Fibroblast of skin of abdomen (primary cell): ENCODE results near the gene TAF6. TPM values are rescaled to one million over a fixed set of nuclear protein-coding genes. Genes with fewer than 3 reads are reported as not detected.

Source experiments
- DNase-seq: peaks from one replicate; pipeline ENCODE4 v3.0.0-alpha.2; 2013
- polyA plus RNA-seq, 2 experiments: library from polyadenylated mRNA; unstranded; fragments of 120-200 nt; gene quantifications; one replicate each; pipeline ENCODE4 v1.2.1, GENCODE V29; 2013; ENCODE audit not compliant: insufficient read length in 2 of 2

Gene TAF6
- polyA plus RNA-seq (2013, experiment 1 of 2; ENCODE audit: insufficient read length), result 77.9 TPM
- 85.7 TPM for polyA plus RNA-seq (2013, experiment 2 of 2; ENCODE audit: insufficient read length)

DNA sequence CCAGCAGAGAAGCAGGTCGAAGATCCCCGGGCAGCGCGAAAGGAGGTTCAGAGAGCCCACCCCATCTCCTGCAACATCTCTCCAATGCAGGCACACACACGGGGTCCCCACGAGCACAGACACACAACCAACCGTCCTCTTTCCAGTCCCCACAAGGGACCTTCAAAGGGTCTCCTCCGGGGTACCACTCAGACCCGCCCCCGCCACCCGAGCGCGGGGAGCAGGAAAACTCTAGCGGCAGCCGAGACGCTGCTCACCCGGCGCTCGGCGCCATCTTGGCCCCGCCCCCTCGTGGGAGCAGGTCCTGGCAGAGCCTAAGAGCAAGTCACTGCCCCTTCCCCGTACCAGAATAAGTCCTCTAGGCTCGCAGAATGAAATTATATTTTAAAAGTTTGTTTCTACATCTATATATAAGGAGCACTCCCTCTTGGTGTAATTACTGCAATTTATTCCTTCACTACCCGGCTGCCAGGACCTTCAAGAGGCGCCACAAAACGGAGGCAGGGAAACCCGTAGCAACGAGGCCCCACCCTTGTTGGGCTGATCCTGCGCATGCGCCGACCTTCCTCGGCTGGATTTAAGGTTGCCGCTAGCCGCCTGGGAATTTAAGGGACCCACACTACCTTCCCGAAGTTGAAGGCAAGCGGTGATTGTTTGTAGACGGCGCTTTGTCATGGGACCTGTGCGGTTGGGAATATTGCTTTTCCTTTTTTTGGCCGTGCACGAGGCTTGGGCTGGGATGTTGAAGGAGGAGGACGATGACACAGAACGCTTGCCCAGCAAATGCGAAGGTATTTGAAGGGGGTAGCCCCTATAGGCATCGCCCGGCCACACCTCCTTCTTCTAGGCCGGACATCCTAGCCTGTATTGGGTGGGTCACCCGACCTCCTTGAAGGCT lies at the start of gene TAF6, which contains the start of gene CNPY4:
Gene TAF6 (minus strand): TSS at position 287 of the 898 bp plus-strand sequence. CDS start 5,149 bp downstream, outside the sequence.
Gene CNPY4 (plus strand): TSS at position 563 of the 898 bp plus-strand sequence. CDS start 111 bp downstream, at position 674.
- peak; percentile 94 for DNase-seq

DNA sequence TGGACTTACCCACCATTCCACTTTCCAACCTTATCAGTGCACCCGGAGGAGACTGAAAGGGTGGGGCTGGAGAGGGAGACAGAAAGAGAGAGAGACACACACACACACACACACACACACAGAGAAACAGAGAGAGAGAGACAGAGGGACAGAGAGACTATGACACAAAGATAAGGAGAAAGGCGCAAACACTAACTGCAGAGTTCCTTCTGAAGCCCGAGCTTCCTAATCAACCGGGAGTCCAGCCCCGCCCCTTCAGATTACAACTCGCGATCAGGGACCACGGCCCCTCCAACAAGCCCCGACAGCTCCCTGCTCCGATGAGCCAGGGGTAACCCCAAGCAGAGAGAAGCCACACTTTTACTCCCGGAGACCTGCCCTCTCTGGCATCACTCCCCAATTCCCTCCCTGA lies 48.8 kb upstream of the TAF6 start:
- peak; percentile 10 for DNase-seq

- no peak for DNase-seq
Observed at GRCh38 chr7:100166970-100167911, 48.1 kb upstream of the TAF6 start.

GRCh38 chr7:100166317-100166940 lies 47.3 kb upstream of the TAF6 start:
- no peak for DNase-seq

- DNase-seq, result no peak
Observed at GRCh38 chr7:100163871-100164270, 44.7 kb upstream of the TAF6 start.

GRCh38 chr7:100163006-100163531 lies 43.9 kb upstream of the TAF6 start:
- no peak for DNase-seq

GRCh38 chr7:100160067-100160466 lies 40.9 kb upstream of the TAF6 start:
- no peak for DNase-seq

GRCh38 chr7:100159099-100159623 lies 40.0 kb upstream of the TAF6 start:
- no peak for DNase-seq

DNA sequence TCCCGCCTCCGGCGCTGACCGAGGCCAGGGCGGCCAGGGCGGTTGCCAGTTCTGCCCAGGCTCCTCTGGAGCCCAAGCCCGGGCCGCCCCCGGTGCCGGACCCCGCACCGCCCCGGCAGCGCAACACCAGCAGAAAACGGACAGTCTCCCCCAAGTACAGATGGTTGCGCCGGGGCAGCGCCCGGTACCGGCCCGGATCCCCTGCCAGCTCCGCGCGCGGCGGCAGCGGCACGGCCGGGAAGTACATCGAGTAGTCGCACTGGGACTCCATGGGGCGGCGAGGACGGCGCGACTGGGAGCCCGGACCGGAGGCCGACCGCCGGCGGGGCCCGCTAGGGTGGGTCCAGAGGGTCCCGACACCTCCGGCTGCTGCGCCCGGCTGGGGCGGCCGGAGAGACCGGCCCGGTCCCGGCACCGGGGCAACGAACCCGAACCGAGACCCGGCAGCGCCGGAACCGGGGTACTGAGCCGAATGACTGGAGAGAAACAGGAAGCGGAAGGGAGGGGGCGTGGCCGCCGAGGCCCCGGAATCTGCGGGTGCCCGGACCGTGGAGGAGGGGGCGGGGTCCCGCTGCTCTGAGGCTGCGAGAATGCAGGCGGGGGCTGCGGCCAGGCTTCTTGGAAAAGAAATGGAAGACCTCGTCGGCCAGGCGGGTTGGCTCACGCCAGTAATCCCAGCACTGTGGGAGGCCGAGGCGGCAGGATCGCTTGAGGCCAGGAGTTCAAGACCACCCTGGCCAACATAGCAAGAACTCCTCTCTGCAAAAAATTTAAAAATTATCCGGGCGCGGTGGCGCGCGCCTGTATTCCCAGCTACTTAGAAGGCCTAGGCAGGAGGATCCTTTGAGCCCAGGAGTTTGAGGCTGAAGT lies 39.3 kb upstream of the TAF6 start, which contains the start of gene TRAPPC14:
Gene TRAPPC14 (minus strand): TSS at position 495 of the 870 bp plus-strand sequence. CDS start 224 bp downstream, at position 271.
- DNase-seq, result peak; percentile 82

DNA sequence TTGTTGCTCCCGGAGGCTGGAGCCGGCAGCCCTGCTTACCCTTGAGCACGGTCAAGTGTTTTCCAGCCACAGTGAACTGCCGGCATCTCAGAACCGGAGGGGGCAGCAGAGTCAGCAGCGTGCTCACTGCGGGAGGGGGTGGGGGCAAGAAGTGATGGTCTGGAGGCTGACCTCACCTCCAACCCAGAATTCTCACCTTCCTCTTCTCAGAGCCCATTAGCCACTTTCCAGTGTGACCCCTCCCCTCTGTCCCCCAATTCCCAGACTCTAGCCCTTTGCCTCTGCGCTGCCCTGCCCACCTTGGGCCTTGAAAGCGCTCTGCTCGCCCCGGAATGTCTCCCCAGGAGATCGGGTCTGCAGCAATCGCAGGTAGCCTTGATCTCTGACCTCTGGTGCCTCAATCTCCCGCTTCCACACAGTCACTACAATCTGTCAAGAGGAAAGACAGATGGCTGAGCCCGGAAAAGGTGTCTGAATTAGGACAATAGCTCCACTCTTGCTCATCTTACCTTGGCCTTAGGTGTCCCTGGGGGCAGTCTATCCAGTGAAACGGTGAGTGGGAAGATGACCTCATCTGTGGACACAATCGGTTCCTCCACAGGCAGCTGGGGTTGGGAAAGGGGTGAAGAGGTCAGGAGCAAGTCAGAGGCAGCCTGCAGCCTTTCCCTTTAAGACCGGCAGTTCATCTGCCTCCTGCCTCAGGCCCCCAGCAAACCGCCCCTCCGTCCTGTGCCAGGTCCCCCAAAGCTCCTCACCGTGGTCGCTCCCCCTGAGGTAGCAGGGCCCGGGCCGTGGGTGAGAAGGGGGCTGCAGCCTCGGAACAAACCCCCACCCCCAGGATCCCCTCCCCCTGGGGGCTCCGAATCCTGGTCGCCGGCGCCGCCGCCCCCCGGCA lies 38.4 kb upstream of the TAF6 start:
- DNase-seq, result no peak

DNA sequence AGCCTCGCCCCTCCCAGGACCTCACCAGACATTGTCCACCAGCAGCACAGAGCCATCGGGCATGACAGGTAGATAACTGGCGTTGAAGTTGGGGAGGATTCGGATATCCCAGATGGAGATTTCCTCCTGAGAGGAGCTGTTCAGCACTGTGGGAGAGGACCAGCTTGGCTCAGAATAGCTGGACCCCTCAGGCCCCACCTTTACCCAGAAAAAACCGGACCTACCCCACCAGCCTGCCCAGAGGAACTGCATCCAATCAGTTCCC lies 37.8 kb upstream of the TAF6 start:
- DNase-seq, result no peak

DNA sequence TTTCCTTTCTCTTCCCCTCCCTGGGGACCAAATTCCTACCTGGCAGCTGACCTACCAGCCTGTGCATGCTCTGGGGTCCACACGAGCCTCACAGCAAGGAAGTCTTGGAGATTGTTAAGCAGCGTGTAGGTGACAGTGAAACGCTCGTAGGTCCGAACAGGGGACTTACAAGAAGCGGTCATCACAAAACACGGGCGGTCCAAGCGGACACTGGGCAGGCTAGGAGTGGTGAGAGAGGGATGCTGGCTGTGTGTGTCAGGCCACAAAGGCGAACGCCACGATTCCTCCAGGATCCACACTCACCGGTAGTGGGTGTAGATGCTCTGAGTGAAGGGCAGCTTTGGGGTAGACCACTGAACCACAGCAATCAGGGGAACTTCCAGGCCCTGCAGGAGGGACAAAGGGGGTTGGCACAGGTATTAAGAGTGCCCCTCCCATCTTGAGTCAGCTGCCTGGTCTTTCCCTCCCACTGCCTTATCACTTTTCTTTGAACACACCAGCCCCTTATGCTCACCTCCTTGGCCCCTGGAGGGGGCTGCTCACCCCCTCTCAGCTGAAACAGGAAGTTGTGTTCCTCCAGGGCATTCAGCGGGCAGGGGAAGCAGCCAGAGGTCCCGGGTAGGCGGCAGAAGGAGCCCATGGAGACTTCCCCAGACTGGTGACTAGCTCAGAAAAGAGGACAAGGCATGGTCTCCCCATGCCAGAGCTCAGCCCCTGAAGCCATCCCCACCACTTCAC lies 37.3 kb upstream of the TAF6 start:
- DNase-seq, result no peak

GRCh38 chr7:100155553-100156317 lies 36.6 kb upstream of the TAF6 start:
- no peak for DNase-seq

- no peak for DNase-seq
Observed at GRCh38 chr7:100154651-100155491, 35.7 kb upstream of the TAF6 start.

- no peak for DNase-seq
Observed at GRCh38 chr7:100153708-100154535, 34.8 kb upstream of the TAF6 start.

DNA sequence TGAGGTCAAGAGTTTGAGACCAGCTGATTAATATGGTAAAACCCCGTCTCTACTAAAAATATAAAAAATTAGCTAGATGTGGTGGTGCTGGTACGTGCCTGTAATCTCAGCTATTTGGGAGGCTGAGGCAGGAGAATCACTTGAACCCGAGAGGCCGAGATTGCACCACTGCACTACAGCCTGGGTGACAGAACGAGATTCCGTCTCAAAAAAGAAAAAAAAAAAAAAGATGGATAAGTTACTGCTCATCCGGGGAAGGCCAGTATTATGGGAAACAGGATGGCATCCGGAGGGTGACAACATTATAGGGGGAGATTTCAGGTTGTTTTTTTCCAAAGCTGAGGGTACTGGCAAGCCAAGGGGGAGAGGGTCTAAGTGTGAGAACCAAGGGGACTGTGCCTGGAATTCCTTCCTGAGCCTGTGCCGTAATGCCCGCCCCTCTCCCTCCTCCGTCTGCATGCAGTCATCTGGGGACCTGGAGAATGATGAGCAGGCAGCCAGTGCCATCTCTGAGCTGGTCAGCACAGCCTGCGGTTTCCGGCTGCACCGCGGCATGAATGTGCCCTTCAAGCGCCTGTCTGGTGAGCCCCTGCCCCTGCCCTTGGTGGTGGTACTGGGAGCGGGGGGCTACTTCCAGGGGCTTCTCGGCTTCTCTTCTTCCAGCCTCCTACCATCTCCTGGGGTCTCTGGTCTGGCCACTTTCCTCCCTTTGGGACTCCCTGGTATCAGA lies 33.9 kb upstream of the TAF6 start:
- no peak for DNase-seq
